Measurements from ENCODE around the gene ISG20. TPM values are rescaled to one million over a fixed set of nuclear protein-coding genes. Genes with fewer than 3 reads are reported as not detected.
A peak's percentile ranks its signal among the peaks of the same experiment; 100 is the strongest.

ISG20 gene
- total RNA-seq, 1 experiment from 2014 or later, result 75.6 TPM

DNA sequence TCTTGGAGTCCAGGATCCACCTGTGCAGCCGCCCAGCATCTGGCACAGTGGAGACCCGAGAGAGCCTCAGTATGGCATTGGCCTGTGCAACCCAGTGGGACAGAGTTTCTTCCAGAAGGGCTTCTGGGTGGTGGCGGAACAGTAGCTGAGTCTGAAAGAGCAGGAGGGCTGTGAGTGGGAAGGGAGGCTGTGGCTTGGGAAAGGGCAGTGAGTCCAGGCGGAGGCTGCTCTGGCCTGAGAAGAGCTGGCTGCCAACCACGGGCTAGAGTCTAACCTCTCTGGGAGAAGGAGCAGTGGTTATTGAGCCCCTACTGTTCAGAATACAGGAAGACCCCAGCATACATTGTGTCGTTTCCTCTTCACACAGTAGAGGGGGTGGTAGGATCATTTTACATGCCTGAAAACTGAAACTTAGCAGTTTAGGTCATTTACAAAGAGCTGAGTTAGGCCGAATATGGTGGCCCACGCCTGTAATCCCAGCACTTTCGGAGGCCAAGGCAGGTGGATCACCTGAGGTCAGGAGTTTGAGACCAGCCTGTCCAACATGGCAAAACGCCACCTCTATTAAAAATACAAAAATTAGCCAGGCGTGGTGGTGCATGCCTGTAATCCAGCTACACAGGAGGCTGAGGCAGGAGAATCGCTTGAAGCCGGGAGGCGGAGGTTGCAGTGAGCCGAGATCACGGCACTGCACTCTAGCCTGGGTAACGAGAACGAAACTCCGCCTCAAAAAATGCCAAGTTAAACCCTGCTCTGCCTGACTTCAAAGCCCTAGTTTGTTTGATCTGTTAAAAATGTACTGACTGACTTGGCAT, 14.5 kb upstream of the ISG20 start:
- intact Hi-C loops (cut with micrococcal nuclease; ENCODE audit: unreplicated experiment), result loop anchor here (5.0 kb wide), 1 partner anchor 33 kb away; no protein-coding TSS in a partner anchor
- Mint-ChIP-seq H3K4me3 (ENCODE audit: low read depth, unreplicated experiment) (peak overlapping the region; percentile 85), H3K27ac (ENCODE audit: unreplicated experiment) (peak overlapping the region; percentile 91), H3K9me3 (ENCODE audit: low read depth, unreplicated experiment) (no peaks in the 10 kb centered on the region), H3K27me3 (ENCODE audit: unreplicated experiment) (no peaks in the 10 kb centered on the region), H3K36me3 (ENCODE audit: insufficient read depth, unreplicated experiment) (peaks cover 65% of the 10 kb centered on the region), H3K4me1 (ENCODE audit: low read depth, unreplicated experiment) (peaks cover 48% of the 10 kb centered on the region)
- DNase-seq, result no peak
- BruUV-seq (replicated peaks), result no TSS peak
- CTCF ChIA-PET, result interaction anchor here (0.6 to 1.6 kb wide), 8 partner anchors 11 to 210 kb away, joined by 3 to 13 read pairs (median 5); partner anchors contain the start of genes ISG20, MRPL46 and MRPS11
- TF ChIP-seq, protein P1, sequence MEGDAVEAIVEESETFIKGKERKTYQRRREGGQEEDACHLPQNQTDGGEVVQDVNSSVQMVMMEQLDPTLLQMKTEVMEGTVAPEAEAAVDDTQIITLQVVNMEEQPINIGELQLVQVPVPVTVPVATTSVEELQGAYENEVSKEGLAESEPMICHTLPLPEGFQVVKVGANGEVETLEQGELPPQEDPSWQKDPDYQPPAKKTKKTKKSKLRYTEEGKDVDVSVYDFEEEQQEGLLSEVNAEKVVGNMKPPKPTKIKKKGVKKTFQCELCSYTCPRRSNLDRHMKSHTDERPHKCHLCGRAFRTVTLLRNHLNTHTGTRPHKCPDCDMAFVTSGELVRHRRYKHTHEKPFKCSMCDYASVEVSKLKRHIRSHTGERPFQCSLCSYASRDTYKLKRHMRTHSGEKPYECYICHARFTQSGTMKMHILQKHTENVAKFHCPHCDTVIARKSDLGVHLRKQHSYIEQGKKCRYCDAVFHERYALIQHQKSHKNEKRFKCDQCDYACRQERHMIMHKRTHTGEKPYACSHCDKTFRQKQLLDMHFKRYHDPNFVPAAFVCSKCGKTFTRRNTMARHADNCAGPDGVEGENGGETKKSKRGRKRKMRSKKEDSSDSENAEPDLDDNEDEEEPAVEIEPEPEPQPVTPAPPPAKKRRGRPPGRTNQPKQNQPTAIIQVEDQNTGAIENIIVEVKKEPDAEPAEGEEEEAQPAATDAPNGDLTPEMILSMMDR (IDR thresholded peaks at IDR 0.05; ENCODE audit: unreplicated experiment), result peak; percentile 12

DNA sequence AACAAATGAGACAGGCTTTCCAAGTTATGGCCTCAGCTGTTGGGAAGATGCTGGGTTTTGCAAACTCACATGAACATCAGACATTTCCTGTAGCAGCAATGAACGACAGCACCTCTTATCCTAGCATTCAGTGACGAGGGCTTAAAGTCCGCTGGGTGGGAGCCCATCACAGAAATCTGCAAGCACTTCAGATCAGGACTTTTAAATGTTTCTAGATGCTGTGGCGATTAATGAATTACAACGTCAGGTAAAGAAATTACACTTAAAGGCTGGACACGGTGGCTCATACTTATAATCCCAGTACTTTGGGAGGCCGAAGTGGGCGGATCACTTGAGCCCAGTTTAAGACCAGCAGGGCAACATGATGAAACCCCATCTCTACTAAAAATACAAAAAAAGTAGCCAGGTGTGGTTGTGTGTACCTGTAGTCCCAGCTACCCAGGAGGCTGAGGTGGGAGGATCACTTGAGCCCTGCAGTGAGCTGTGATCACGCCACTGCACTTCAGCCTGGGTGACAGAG, 13.8 kb upstream of the ISG20 start:
- H3K36me3 Mint-ChIP-seq (ENCODE audit: insufficient read depth, unreplicated experiment), result peaks cover 71% of the 10 kb centered on the region

DNA sequence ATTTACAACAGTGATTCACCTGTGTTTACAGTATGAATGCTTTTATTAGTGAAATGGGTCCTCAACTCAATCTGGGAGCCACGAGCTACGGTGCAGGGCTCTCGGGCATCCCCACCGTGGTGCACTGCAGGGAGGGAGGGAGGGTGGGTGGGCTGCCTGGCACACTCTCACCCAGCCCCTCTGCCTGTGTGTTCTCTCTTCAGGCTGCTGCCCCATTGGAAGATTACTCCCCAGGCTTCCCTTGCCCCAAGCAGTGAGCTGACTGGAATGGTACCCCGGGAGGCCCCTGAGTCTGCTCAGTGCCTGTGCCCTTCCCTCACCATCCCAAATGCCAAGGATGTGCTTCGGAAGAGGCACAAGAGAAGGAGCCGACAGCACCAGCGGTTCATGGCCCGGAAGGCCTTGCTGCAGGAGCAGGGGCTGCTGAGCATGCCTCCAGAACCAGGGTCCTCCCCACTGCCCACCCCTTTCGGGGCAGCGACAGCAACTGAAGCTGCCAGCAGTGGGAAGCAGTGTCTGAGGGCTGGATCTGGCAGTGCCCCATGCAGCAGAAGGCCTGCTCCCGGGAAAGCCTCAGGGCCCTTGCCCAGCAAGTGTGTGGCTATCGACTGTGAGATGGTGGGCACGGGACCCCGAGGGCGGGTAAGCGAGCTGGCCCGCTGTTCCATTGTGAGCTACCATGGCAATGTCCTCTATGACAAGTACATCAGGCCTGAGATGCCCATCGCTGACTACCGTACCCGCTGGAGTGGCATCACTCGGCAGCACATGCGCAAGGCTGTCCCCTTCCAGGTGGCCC, 12.7 kb upstream of the ISG20 start:
- peaks cover 71% of the 10 kb centered on the region for H3K36me3 Mint-ChIP-seq (ENCODE audit: insufficient read depth, unreplicated experiment)
- H3K27me3 Mint-ChIP-seq (ENCODE audit: unreplicated experiment), result no peaks in the 10 kb centered on the region
- TF ChIP-seq, protein P1 (IDR thresholded peaks at IDR 0.05; ENCODE audit: unreplicated experiment), result no peak
- H3K27ac Mint-ChIP-seq (ENCODE audit: unreplicated experiment), result no peak overlapping the region
- H3K4me1 Mint-ChIP-seq (ENCODE audit: low read depth, unreplicated experiment), result peaks cover 61% of the 10 kb centered on the region
- no TSS peak for BruUV-seq (replicated peaks)
- CTCF ChIA-PET, result no interaction called here
- intact Hi-C loops (cut with micrococcal nuclease; ENCODE audit: unreplicated experiment), result no loop called here
- no peak overlapping the region for H3K4me3 Mint-ChIP-seq (ENCODE audit: low read depth, unreplicated experiment)
- no peak for DNase-seq
- H3K9me3 Mint-ChIP-seq (ENCODE audit: low read depth, unreplicated experiment), result no peaks in the 10 kb centered on the region

More for the DNA sequence above, 13.8 kb upstream of the ISG20 start:
- Mint-ChIP-seq H3K27me3 (ENCODE audit: unreplicated experiment) (no peaks in the 10 kb centered on the region), H3K9me3 (ENCODE audit: low read depth, unreplicated experiment) (no peaks in the 10 kb centered on the region), H3K4me1 (ENCODE audit: low read depth, unreplicated experiment) (peaks cover 55% of the 10 kb centered on the region), H3K4me3 (ENCODE audit: low read depth, unreplicated experiment) (no peak overlapping the region), H3K27ac (ENCODE audit: unreplicated experiment) (no peak overlapping the region)
- intact Hi-C loops (cut with micrococcal nuclease; ENCODE audit: unreplicated experiment), result loop anchor here (5.0 kb wide), 1 partner anchor 32 kb away; no protein-coding TSS in a partner anchor
- TF ChIP-seq, protein P1 (IDR thresholded peaks at IDR 0.05; ENCODE audit: unreplicated experiment), result no peak
- no TSS peak for BruUV-seq (replicated peaks)
- no peak for DNase-seq
- CTCF ChIA-PET, result interaction anchor here (0.6 to 1.6 kb wide), 8 partner anchors 10 to 209 kb away, joined by 3 to 13 read pairs (median 5); partner anchors contain the start of genes ISG20, MRPL46 and MRPS11

DNA sequence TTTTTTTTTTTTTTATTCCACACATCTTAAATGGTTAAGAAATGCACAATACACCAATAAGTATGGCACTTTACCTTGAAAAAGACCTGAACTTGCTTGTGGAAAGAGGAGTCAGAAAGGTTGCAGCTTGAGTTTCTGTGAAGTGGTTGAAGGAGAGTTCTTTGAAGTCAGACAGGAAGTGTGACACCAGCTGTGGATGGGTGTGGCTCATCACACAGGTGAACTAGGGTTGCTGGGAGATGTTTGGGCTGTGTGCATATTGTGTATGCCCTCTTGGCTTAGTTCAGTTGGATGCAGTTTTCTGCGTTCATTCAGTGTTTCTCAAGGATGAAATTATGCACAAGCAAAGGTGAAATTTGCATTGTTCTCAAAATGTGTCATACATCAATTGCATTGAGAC, 11.4 kb upstream of the ISG20 start:
- H3K9me3 Mint-ChIP-seq (ENCODE audit: low read depth, unreplicated experiment), result no peaks in the 10 kb centered on the region
- H3K27me3 Mint-ChIP-seq (ENCODE audit: unreplicated experiment), result no peaks in the 10 kb centered on the region
- no peak overlapping the region for H3K4me3 Mint-ChIP-seq (ENCODE audit: low read depth, unreplicated experiment)
- TF ChIP-seq, protein P1 (IDR thresholded peaks at IDR 0.05; ENCODE audit: unreplicated experiment), result no peak
- BruUV-seq (replicated peaks), result no TSS peak
- peaks cover 55% of the 10 kb centered on the region for H3K4me1 Mint-ChIP-seq (ENCODE audit: low read depth, unreplicated experiment)
- CTCF ChIA-PET, result no interaction called here
- intact Hi-C loops (cut with micrococcal nuclease; ENCODE audit: unreplicated experiment), result no loop called here
- no peak for DNase-seq
- peaks cover 64% of the 10 kb centered on the region for H3K36me3 Mint-ChIP-seq (ENCODE audit: insufficient read depth, unreplicated experiment)
- no peak overlapping the region for H3K27ac Mint-ChIP-seq (ENCODE audit: unreplicated experiment)
